NCI-H2029 (cell line): ENCODE data around the gene DGCR2.
"Not testable (repeated sequence)": the region's sequence is repeated elsewhere in the genome, so short reads cannot be mapped to it uniquely, and the experiment has no call there.

Experiments
- DNase-seq: peaks from one replicate; lab custom pipeline; 2025; lab: John Stamatoyannopoulos, UW

Gene DGCR2

GRCh38 chr22:19122143-19122751 lies at the start of gene DGCR2:
Gene DGCR2 (minus strand): TSS chr22:19122412. CDS start chr22:19122206, 206 bp downstream.
- peak; percentile 93 for DNase-seq

DNA sequence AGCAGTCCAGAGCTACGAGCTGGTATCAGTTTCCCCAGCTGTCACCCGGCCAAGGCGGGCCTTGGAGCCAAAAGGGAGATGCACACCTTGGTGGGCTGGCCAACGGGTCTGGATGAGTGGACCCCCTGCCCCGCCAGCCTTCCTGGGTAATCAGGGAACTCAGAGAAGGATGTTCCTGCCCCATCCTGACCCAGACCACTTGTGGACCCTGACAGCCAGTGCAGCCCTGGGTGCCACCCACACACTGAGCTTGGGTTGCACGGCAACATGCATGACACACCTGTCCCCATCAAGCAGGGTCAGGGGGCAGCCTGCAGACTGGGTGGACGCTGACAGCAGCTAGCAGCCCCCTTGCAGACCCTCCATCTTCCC lies 47.7 kb upstream of the DGCR2 start:
- no peak for DNase-seq

- DNase-seq: no peak
These were observed 47.1 kb upstream of the DGCR2 start for GRCh38 chr22:19169002-19169946.

DNA sequence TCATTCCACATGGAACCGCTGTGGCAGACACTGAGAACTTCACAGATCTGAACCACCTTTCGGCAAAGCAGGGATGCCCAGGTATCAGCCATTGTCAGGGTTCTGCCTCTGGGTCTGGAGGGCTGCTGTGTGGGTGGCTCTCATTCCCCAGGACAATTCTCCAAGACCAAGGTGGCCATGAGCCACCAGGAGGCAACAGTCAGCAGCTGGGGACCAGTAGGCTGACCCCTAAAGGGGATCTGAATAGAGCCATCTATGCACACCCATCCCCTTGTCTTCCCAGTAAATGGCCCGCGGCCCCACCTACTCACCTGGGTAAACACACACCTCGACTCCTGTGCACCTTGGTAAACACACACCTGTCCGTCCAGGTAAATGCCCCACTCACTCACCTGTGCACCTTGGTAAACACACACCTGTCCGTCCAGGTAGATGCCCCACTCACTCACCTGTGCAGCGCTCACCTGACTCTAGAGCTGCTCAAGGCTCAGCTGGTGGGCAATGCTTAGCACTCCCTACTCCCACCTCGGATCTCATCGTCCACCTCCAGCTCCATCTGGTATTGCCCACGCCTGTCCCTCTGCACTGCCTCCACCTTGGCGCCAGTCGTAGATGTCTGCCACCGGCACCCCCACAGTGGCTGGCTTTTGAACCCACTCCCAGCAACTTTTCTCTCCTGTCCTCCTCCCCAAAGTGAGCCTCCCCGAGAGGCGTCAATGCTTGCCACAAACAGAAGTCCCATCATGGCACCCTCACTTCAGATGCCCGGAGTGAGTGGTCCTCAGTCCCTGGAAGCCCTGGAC lies 46.1 kb upstream of the DGCR2 start:
- no peak for DNase-seq

DNA sequence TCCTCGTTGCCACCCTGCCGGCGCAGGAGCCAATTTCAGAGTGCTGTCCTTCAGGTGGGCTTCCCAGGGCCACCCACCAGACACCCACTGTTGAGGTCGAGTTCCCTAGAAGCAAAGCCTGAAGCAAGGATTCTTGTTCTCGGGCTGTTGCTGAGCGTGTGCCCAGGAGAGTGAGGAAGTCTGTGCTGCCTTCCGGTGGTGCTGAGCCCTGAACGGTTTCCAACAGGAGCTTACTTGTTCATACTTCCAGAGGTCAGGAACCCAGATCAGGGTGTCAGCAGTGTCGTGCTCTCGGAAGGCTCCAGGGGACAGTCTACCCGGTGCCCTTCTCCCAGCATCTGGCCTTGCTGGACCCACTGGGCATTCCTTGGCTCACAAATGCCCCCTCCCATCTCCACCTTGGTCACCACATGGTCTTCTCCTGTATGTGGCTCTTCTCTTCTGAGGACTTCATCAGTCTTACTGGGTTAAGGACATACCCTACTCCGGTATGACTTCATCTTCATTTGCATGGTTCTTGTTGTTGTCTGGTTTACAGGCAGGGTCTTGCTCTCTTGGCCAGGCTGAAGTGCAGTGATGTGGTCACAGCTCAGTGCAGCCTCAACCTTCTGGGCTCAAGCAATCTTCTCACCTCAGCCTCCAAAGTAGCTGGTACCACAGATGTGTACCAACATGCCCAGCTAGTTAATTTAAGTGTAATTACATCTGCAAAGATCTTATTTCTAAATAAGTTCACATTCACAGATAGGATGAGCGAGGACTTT lies 45.1 kb upstream of the DGCR2 start:
- no peak for DNase-seq

- DNase-seq: no peak
These were observed 44.2 kb upstream of the DGCR2 start for GRCh38 chr22:19166421-19166820.

DNA sequence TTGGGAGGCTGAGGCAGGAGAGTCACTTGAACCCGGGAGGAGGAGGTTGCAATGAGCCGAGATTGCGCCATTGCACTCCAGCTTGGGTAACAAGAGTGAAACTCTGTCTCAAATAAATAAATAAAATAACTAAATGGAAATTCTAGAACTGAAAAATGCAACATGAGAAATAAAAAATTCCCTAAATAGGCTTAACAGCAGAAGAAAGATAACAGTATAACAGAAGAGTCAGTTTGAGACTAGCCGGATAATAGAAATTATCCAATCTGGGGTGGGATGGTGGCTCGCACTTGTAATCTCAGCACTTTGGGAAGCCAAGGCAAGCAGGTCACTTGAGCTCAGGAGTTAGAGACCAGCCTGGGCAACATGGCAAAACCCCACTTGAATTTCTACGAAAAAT lies 42.2 kb upstream of the DGCR2 start:
- DNase-seq: no peak

- DNase-seq: not testable (repeated sequence)
These were observed 36.4 kb upstream of the DGCR2 start for GRCh38 chr22:19158649-19159048.

DNA sequence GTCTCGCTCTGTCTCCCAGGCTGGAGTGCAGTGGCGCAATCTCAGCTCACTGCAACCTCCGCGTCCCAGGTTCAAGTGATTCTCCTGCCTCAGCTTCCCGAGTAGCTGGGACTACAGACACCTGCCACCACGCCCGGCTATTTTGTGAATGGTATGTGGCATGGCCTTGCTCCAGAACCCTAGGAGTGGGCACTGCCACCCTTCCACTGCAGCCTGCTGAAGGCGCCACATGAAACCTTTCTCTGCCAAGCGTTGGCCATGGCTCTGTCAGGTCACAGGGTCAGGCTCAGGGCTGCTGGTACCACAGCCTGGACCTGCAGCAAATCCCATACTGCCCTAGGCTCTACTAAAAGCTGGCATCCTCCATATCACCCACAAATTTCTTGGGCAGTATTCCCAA lies 33.9 kb upstream of the DGCR2 start:
- not testable (repeated sequence) for DNase-seq

DNA sequence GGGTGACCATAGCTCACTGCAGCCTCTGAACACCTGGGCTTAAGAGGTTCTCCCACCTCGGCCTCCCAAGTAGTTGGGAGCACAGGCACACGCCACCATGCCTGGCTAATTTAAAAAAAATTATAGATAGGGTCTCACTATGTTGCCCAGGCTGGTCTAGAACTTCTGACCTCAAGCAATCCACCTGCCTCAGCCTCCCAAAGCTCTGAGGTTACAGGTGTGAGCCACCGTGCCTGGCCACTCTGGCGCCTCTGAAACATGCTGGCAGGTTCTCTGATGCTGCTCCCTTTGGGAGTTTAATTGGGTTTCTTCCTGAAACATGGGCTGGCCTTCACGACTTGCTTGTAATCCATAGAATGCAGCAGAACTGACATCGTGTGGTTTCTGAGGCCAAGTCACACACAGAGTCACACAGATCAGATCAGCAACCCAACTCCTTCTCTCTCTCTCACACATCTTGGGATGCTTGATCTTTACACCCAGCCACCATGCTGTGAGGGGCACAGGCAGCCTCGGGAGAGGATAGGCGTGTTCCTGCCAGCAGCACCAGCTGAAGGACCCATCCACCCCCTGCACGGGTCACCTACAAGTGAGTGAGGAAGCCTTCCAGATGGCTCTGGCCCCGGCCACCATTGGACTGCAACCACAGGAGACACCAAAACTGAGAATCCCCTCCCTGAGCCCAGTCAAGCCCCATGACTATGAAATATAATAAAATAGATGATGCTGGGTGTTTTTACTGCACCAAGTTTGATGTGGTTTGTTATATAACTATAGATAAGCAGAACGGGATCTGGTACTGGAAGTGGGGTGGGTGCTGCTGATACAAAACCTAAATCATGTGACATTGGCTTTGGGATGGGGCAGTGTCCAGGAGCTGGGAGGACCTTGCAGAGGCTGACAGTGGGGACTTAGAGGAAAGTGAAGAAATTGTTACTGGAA lies 31.0 kb upstream of the DGCR2 start:
- DNase-seq: no peak

DNA sequence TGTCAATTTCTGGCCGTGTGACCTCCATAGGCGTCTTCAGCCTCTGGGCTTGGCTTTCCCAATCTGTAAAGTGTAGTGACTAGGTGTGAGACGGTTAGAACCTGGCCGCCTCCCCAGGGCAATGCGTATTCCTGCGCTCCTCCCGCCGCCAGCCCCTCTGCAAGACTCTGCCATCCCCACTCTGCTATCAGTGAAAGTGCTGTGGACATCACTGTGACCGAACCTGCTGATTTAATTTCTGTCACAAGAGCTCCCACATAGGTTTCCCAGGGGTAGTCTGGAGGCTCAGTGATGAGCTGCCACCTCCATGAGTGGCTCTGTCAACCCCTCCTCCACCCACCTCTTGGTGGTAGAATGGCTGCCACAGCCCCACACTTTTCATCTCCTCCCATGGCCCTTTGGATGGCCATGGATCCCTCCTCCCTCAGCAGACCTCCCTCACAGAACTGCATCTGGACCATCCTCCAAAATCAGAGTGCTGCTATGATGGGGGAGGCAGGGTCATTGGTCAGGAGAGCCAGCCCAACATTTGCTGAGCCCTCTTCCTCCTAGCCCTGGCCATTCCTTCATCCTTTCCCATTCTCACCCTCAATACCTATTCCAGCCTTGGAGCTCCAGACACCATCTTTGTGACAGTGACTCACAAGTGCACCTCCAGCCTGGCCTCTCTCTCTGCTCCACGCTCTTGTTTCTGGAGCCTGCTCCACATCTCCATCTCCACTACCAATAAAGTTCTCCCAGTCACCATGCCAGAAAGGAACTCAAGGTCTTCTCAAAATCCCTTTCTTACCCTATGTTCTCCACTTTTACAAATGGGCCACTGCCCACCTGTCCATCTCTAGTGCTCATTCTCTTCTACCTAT lies 29.3 kb upstream of the DGCR2 start:
- no peak for DNase-seq

GRCh38 chr22:19150482-19151328 lies 28.5 kb upstream of the DGCR2 start:
- DNase-seq: no peak

- no peak for DNase-seq
These were observed 27.8 kb upstream of the DGCR2 start, which contains the start of gene GSC2 for GRCh38 chr22:19149991-19150390. Gene GSC2 (minus strand): TSS chr22:19150292. CDS start chr22:19150283, 9 bp downstream.

- no peak for DNase-seq
These were observed 27.1 kb upstream of the DGCR2 start for GRCh38 chr22:19149047-19149883.

DNA sequence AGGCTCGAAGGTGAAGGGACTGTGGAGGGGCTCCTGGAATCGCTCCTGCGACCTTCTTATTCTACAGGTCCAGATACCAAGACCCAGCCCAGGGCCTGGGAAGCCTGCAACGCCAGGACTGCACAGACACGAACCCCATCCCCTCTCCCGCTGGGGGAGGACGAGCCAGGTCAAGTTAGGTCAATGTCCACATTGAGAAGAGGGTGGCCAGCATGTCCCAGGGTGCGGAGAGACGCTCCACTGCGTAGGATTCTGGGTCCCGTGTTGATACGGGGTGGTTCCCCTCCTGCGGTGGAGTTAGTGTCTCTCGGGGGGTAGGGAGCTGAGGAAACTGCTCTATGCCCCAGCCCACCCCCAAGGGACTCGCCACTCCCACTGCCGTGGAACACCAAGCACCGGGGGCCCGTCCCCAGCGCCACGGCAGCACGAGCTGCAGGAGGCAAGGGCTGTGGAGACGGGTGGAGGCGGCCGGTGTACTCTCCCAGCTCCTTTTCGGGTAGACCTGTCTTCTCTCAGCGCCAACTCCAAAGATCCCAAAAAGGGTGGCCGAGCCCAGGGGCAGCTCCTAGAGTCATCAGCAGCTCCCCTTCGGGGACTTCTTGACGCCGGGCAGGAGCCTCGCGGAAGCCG lies 26.3 kb upstream of the DGCR2 start:
- DNase-seq: no peak

- no peak for DNase-seq
These were observed 25.1 kb upstream of the DGCR2 start for GRCh38 chr22:19147195-19147780.
